HG03457 (cell line): Measurements from ENCODE around the gene MED13L.

Experiments
- ATAC-seq: cut with Tn5 transposase; IDR thresholded peaks from one replicate; pipeline ENCODE4 v1.9.1; 2021; ENCODE audit warnings: moderate number of reproducible peaks; ENCODE audit not compliant: unreplicated experiment

The MED13L gene

GRCh38 chr12:116066381-116067230, 210.9 kb downstream of the MED13L start:
- ATAC-seq: no peak

DNA sequence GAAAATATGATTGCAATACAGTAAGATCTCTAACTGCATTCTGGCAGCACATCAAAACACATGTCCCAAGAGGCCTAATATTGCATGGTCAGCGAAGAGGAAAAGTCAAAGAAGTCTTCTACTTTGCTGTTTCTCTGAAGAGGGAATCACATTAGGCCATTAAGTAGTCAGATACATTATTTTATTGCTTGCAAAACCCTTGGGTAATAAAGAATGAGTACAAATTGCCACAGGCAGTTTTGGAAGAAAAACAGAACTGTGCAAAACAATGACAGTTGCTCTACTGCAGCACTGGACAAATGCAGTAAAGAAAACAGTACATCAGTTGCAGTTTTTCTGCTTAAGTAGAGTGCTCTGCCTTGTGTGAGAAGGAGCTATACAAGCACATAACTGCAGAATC, 211.9 kb downstream of the MED13L start:
- ATAC-seq: no peak

GRCh38 chr12:116064493-116064892, 213.0 kb downstream of the MED13L start:
- ATAC-seq: no peak

- ATAC-seq: no peak
Observed at GRCh38 chr12:116062698-116063097, 214.8 kb downstream of the MED13L start.

GRCh38 chr12:116060764-116061163, 216.7 kb downstream of the MED13L start:
- peak; percentile 79 for ATAC-seq

- no peak for ATAC-seq
Observed at GRCh38 chr12:116059904-116060303, 217.6 kb downstream of the MED13L start.

- no peak for ATAC-seq
Observed at GRCh38 chr12:116058574-116058973, 218.9 kb downstream of the MED13L start.

DNA sequence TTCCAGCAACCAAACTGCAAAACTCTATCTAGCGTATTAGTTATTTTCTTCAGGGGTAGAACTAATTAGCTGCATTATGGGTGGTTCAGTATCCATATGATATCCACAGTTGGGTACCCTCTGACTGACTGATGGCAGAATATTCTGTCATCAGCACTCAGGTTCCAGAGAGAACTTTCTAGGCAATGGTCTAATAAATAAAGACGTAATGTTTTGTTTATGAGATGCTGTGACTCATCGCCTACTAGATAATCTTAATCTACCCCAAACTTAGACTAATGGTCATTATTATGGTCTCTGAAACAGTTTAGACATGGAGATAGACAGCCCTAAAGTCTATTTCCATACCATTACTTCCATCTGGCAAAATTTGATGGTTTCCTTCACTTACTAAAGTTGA, 220.1 kb downstream of the MED13L start:
- no peak for ATAC-seq

GRCh38 chr12:116055895-116056607, 221.4 kb downstream of the MED13L start:
- no peak for ATAC-seq

GRCh38 chr12:116054280-116054679, 223.2 kb downstream of the MED13L start:
- ATAC-seq: no peak

GRCh38 chr12:116053479-116054200, 223.9 kb downstream of the MED13L start:
- ATAC-seq: no peak

DNA sequence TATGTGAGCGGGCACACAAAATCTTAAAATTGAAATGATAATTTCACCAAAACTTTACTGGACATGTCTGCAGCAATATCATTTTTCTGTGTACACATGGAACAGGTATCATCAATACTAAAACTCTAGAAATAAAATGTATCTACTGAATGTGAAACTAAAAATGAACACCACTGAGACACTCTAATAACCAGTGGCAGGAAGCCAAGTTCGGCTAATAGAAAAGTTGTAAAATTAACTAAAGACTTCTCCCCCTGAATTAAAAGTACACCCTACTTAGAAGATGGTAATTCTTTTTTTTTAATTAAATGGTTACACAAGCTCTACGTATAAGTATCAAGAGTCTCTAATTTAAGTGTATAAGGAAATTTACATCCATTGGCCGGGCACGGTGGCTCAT, 227.2 kb downstream of the MED13L start:
- ATAC-seq: no peak

GRCh38 chr12:116048879-116049278, 228.6 kb downstream of the MED13L start:
- no peak for ATAC-seq

DNA sequence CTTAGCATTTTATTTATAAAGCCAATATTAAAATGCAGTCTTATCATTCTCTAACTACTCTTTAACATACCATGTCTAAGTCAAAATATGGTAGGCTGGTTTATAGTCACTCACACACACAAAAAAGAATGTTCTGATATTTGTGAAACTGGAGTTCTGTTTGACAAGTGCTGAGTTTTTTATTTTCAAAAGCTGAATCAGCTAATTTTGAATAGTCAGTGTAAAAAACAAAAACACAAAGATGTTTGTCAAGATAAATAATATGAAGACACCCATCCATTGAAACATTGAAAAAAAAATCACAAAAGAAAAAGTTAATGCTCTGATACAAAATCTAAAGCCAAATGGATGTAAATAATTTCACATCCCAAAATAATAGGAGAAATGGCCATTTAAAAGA, 231.5 kb downstream of the MED13L start:
- no peak for ATAC-seq

- no peak for ATAC-seq
Observed at GRCh38 chr12:116045150-116045549, 232.3 kb downstream of the MED13L start.

- ATAC-seq: no peak
Observed at GRCh38 chr12:116043659-116044535, 233.6 kb downstream of the MED13L start.

- no peak for ATAC-seq
Observed at GRCh38 chr12:116040402-116040801, 237.1 kb downstream of the MED13L start.

DNA sequence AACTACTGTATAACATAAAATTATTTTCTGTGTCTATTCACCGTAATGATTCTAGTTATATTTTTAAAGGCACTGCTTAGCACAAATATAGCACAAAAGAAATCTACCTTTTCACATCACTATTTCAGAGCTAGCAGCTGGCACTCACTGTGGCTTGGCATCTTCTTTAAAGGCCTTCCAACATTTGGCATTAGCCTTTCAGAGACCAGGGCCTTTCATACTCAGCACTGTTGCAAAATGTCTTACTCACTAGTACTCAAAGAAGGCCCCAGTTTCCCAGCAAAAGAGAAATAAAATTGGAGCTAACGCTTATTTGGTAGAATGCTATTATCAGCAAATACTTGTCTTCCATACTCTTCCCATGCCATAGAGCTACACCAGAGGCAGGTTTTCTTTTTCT, 238.4 kb downstream of the MED13L start:
- no peak for ATAC-seq

- no peak for ATAC-seq
Observed at GRCh38 chr12:116037941-116038837, 239.3 kb downstream of the MED13L start.

DNA sequence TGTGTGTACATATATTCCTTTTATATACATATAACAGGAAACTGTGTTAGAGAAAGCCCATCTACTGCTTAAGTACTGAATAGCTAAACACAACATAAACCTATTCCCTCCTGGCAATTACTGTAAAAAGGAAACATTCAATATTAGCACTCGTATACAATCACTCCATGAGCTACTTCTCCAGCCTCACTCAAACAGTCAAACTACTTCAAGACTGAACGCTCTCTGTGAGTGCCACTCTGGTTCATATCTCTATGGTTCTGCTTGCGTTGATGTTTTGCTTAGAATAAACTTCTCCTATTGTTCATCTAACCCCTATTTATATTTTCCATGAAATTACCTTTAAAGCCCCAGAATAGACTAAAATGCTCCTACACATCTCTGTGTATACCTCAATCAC, 243.7 kb downstream of the MED13L start:
- ATAC-seq: no peak
